ENCODE results near the gene NPR2.

DNA sequence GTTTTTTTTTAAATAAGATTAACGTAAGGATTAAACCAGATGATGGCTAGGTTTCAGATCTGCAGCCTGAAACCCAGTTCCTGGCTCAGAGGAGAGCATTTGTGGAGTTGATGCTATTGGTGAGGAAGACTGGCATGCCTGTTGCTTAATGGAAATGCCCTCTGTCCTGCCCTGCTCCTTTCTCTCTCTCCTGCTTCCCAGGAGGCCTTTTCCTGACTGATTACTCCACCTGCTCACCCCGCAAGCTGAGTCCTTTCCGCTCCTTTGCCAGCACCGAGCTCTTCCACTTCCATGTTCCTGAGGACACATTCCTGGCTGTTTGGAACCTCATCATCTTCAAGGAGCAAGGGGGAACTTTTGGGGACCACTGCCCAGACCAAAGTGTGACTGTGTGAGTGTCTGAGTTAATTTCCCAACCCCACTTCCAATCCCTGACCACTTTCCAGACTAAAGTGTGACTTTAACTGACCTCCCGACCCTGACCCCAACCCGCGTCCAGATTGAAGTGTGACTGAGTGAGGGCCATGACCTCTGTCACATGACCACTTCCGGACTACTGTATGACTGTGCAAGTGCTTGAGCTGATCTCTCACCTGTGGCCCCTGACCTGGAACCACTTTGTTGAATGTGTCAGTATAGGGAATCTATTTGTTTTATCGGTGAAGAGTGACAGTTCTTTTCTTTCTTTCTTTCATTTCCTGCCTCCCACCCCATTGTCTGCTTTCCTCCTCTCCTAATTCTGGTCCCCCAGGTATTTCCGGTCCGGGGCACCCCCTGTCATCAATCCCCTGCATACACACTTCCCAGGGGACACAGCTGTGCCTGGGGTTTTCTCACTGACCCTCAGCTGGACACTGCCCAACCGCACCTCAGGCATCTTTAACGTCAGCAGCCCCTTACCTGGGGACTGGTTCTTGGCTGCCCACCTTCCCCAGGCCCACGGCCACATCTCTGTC lies 43.1 kb downstream of the NPR2 start:
- TF ChIP-seq NR2C2 (CRISPR knock-in tag; IDR thresholded peaks at IDR 0.05): no peak
- TF ChIP-seq, protein P1, sequence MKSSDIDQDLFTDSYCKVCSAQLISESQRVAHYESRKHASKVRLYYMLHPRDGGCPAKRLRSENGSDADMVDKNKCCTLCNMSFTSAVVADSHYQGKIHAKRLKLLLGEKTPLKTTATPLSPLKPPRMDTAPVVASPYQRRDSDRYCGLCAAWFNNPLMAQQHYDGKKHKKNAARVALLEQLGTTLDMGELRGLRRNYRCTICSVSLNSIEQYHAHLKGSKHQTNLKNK (CRISPR knock-in tag; IDR thresholded peaks at IDR 0.05): no peak
- TF ChIP-seq, protein P2, sequence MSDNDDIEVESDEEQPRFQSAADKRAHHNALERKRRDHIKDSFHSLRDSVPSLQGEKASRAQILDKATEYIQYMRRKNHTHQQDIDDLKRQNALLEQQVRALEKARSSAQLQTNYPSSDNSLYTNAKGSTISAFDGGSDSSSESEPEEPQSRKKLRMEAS (CRISPR knock-in tag; IDR thresholded peaks at IDR 0.05): no peak
- TF ChIP-seq, protein P3, sequence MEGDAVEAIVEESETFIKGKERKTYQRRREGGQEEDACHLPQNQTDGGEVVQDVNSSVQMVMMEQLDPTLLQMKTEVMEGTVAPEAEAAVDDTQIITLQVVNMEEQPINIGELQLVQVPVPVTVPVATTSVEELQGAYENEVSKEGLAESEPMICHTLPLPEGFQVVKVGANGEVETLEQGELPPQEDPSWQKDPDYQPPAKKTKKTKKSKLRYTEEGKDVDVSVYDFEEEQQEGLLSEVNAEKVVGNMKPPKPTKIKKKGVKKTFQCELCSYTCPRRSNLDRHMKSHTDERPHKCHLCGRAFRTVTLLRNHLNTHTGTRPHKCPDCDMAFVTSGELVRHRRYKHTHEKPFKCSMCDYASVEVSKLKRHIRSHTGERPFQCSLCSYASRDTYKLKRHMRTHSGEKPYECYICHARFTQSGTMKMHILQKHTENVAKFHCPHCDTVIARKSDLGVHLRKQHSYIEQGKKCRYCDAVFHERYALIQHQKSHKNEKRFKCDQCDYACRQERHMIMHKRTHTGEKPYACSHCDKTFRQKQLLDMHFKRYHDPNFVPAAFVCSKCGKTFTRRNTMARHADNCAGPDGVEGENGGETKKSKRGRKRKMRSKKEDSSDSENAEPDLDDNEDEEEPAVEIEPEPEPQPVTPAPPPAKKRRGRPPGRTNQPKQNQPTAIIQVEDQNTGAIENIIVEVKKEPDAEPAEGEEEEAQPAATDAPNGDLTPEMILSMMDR (IDR thresholded peaks at IDR 0.05): no peak

All from WTC11 (cell line).